AG04450 (cell line): ENCODE measurements around the gene FPGS. TPM values are rescaled to one million over a fixed set of nuclear protein-coding genes. Genes with fewer than 3 reads are reported as not detected.
"Not testable (repeated sequence)": the region's sequence is repeated elsewhere in the genome, so short reads cannot be mapped to it uniquely, and the experiment has no call there.

Source experiments
- CTCF ChIA-PET: fragments of 300-600, 350-600 bp; formaldehyde crosslinking; extraction: SDS; loops from one replicate; lab custom pipeline; 2022; ENCODE audit warnings: antibody characterized with exemption, inconsistent platforms; lab: Charles Lee
- POLR2A ChIA-PET: fragments of 350-600 bp; formaldehyde crosslinking; extraction: SDS; loops from one replicate; lab custom pipeline; 2021; ENCODE audit warnings: antibody characterized with exemption, inconsistent platforms; lab: Yijun Ruan, JAX
- DNase-seq: peaks from one replicate; pipeline ENCODE4 v3.0.0-alpha.2; 2011; ENCODE audit warnings: low read depth, low spot score
- H3K27ac ChIP-seq: one replicate; pipeline ENCODE4 v1.5.1; 2012; ENCODE audit warnings: low read depth, low read length, control low read depth
- H3K27me3 ChIP-seq: one replicate; pipeline ENCODE4 v1.6.0; 2012; ENCODE audit warnings: low read length; ENCODE audit not compliant: control insufficient read depth, insufficient read depth
- H3K4me3 ChIP-seq: 2 replicates; pipeline ENCODE4 v1.5.1; 2011; ENCODE audit warnings: mild to moderate bottlenecking, low read depth, low read length, control low read depth
- H3K9me3 ChIP-seq: 2 replicates; pipeline ENCODE4 v1.5.1; 2012; ENCODE audit warnings: low read length; ENCODE audit not compliant: control insufficient read depth, insufficient read depth
- CTCF ChIP-seq: IDR thresholded peaks from 2 replicates; pipeline ENCODE4 v1.5.1; 2011; ENCODE audit warnings: low read depth, low read length, control low read depth, inconsistent platforms
- polyA plus RNA-seq: library from polyadenylated mRNA; depleted of rRNA; stranded (reverse); fragments of >200 nt; gene quantifications from 2 replicates; pipeline ENCODE4 v1.2.3, GENCODE V29; 2011

FPGS gene
- polyA plus RNA-seq, 1 experiment = 24.8 TPM

DNA sequence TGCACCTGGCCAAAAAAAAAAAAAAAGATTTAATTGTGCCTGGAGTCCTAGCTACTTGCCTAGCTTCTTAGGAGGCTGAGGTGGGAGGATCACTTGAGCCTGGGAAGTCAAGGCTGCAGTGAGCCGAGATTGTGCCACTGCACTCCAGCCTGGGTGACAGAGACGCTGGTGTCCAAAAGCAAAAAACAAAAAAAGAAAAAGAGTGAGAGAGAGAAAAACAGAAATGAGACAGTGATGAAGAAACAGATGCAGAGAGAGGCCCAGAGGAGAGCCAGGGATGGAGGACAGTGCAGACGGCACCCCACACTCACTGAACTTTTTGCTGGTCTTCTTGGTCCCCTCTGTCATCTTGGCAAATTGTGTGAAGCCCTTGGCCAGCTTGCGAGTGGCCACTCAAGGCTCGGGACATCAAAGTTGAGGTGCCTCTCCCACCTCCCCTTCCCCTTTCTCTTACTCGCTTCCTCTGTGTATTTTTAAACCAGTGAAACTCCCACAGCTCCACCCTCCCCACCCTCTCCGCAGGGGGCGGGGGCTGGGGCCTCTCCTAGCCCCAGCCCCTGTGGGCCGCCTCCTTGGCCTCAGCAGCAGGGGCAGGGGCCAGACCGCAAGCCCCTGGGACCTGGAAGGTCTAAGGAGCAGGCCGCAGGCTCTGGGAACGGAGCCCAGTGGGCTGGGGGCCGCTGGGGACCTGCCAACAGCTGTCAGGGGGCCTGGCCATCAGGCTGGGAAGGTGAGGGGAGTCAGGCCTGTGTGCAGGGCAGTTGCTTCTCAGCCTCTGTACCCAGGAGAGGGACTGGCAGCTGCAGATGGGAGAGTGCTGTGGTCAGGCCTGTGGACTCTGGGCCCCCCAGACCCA is 24.2 kb upstream of the FPGS start, which contains the start of gene SH2D3C:
SH2D3C (minus strand) TSS at position 387 of the 856 bp plus-strand sequence; CDS start at position 348, 39 bp downstream.
- Histone ChIP-seq H3K9me3 (no peaks in the 10 kb centered on the region), H3K27me3 (peaks cover 4% of the 10 kb centered on the region), H3K27ac (peak within 1 kb of the TSS; percentile 11), H3K4me3 (no peak within 1 kb of the TSS)
- DNase-seq = no peak
- POLR2A ChIA-PET = interaction anchor here (0.7 kb wide), 1 partner anchor 36 kb away, joined by 3 read pairs; no protein-coding TSS in a partner anchor
- TF ChIP-seq CTCF = no peak
- CTCF ChIA-PET = interaction anchor here (1.7 kb wide), 1 partner anchor 44 kb away, joined by 9 read pairs; the partner anchor contains the start of gene TOR2A

DNA sequence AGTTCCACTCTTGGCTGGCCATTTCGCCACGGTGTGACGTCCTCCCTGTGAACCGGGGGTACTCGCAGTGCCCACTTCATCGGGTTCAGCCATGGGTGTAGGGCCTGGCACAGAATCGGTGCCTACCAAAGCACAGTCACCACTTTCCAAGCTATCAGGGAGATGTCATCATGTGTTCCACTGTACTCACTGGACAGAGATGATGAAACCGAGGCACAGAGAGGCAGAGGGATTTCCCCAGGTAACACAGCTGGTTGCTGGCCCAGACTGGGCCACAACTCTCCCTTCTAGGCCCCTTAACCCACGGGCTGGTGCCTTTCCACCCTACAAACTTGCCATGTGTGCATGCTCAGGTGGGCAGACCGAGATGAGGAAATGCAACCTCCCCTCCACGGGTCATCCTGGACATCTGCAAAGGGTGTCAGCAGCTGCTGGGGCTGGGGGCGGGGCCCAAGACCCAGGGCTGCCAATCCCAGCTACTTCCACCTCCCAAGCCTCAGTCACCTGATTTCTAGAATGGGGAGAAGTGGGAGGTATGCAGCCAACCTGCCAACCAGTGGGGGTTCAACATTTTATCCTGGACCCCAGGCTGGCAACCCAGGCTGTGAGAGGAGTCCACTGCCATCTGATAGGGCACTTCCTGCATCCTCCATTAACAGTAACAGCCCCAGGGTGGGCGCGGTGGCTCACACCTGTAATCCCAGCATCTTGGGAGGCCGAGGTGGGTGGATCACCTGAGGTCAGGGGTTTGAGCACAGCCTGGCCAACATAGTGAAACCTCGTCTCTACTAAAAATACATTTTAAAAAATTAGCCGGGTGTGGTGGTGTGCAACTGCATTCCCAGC is 23.3 kb upstream of the FPGS start:
- TF ChIP-seq CTCF = no peak
- CTCF ChIA-PET = interaction anchor here (1.7 kb wide), 1 partner anchor 45 kb away, joined by 9 read pairs; the partner anchor contains the start of gene TOR2A
- DNase-seq = no peak

DNA sequence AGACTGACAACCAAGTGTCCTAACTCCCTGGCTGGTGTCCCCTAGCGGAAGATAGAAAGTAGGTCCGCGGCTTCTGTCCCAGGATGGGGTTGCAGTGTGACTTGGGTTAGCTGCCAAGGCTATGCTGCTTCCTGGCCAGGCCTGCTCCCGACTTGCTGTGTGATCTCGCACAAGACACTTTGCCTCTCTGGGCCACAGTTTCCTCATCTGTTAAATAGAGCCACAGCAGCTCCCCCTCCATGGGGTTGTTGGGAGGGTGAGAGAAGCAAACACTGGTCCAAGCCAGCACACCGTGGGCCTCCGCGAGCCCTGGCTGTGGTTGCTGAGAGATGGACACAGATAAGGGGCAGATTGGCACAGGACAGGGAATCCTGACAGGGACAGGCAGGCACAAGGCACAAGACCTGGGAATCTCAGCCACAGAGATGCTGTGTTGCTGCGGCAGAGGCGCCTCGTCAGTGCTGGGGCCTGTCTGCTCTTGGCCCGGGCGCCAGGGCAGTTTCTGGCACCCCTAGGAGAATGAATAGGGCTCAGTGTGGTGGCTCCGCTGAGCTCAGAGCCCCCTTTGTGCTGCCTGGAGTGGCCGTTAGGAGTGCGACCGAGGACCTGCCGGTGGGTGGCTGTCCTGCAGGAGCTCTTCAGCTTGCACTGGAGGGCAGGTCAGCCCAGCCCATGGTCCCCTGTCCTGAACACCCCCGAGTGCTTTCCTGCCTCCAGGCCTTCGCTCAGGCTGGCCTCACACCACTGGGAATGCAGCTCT is 22.4 kb upstream of the FPGS start:
- H3K4me3 ChIP-seq = no peak overlapping the region
- peaks cover 4% of the 10 kb centered on the region for H3K27me3 ChIP-seq
- no peaks in the 10 kb centered on the region for H3K9me3 ChIP-seq
- no peak for TF ChIP-seq CTCF
- CTCF ChIA-PET = no interaction called here
- H3K27ac ChIP-seq = no peak overlapping the region
- POLR2A ChIA-PET = no interaction called here
- no peak for DNase-seq

More for the DNA sequence above, 23.3 kb upstream of the FPGS start:
- POLR2A ChIA-PET = interaction anchor here (0.7 kb wide), 1 partner anchor 37 kb away, joined by 3 read pairs; no protein-coding TSS in a partner anchor
- Histone ChIP-seq H3K4me3 (no peak overlapping the region), H3K9me3 (no peaks in the 10 kb centered on the region), H3K27me3 (peaks cover 4% of the 10 kb centered on the region), H3K27ac (peak overlapping the region; percentile 11)

GRCh38 chr9:127780909-127781308 is 21.8 kb upstream of the FPGS start:
- H3K27ac ChIP-seq, H3K27me3 ChIP-seq, POLR2A ChIA-PET, H3K9me3 ChIP-seq, CTCF ChIA-PET, H3K4me3 ChIP-seq, DNase-seq: not testable (repeated sequence)

DNA sequence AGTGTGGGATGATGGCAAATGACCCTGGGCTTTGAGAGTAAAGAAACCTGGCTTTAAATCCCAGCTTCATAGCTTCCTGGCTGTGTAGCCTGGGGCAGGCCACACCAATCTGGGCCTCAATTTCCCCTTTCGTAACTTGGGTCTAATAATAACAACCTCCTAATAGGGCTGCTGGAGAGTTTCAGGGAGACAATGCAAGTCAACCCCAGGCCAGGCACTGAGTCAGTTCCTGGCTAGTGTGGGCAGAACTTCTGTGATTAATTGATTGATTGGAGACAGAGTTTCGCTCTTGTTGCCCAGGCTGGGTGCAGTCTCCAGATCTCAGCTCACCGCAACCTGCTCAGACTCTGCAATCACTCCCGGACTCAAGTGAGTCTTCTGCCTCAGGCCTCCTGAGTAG is 20.9 kb upstream of the FPGS start:
- H3K9me3 ChIP-seq = no peaks in the 10 kb centered on the region; the same call in 1 of the 2 replicates
- POLR2A ChIA-PET = no interaction called here
- H3K27me3 ChIP-seq = peaks cover 4% of the 10 kb centered on the region
- CTCF ChIA-PET = no interaction called here
- no peak for DNase-seq
- H3K27ac ChIP-seq = no peak overlapping the region
- no peak for TF ChIP-seq CTCF
- no peak overlapping the region for H3K4me3 ChIP-seq
